Measurements from ENCODE around the gene HUNK.
"Not testable (repeated sequence)": the region's sequence is repeated elsewhere in the genome, so short reads cannot be mapped to it uniquely, and the experiment has no call there.

Gene HUNK

GRCh38 chr21:31871371-31871770, 1.4 kb upstream of the HUNK start:
- DNase-seq, result not testable (repeated sequence)

GRCh38 chr21:31872072-31872451, 758 bp upstream of the HUNK start:
- DNase-seq, result no peak

GRCh38 chr21:31873275-31873695, 465 bp downstream of the HUNK start:
- DNase-seq, result peak; percentile 64

- peak; percentile 85 for DNase-seq
Observed at GRCh38 chr21:31873696-31874599, 1.1 kb downstream of the HUNK start.

GRCh38 chr21:31874812-31875212, 2.0 kb downstream of the HUNK start:
- DNase-seq, result peak; percentile 48

GRCh38 chr21:31875496-31876015, 2.7 kb downstream of the HUNK start:
- DNase-seq, result no peak

GRCh38 chr21:31877463-31877957, 4.7 kb downstream of the HUNK start:
- DNase-seq, result no peak

- DNase-seq, result no peak
Observed at GRCh38 chr21:31878831-31879230, 6.0 kb downstream of the HUNK start.

GRCh38 chr21:31879241-31879650, 6.4 kb downstream of the HUNK start:
- no peak for DNase-seq

GRCh38 chr21:31879911-31880310, 7.1 kb downstream of the HUNK start:
- DNase-seq, result no peak

- DNase-seq, result no peak
Observed at GRCh38 chr21:31880816-31881215, 8.0 kb downstream of the HUNK start.

GRCh38 chr21:31882711-31883110, 9.9 kb downstream of the HUNK start:
- no peak for DNase-seq

GRCh38 chr21:31885146-31885545, 12.3 kb downstream of the HUNK start:
- no peak for DNase-seq

- DNase-seq, result peak; percentile 39
Observed at GRCh38 chr21:31886915-31887314, 14.1 kb downstream of the HUNK start.

- no peak for DNase-seq
Observed at GRCh38 chr21:31887391-31887841, 14.6 kb downstream of the HUNK start.

- DNase-seq, result no peak
Observed at GRCh38 chr21:31888936-31889371, 16.1 kb downstream of the HUNK start.

GRCh38 chr21:31889460-31889859, 16.6 kb downstream of the HUNK start:
- DNase-seq, result no peak

GRCh38 chr21:31892686-31893085, 19.9 kb downstream of the HUNK start:
- DNase-seq, result no peak

GRCh38 chr21:31893851-31894415, 21.1 kb downstream of the HUNK start:
- DNase-seq, result no peak

- no peak for DNase-seq
Observed at GRCh38 chr21:31894457-31894856, 21.6 kb downstream of the HUNK start.

- no peak for DNase-seq
Observed at GRCh38 chr21:31895077-31895835, 22.4 kb downstream of the HUNK start.

GRCh38 chr21:31896019-31896418, 23.2 kb downstream of the HUNK start:
- DNase-seq, result no peak

- peak; percentile 27 for DNase-seq
Observed at GRCh38 chr21:31897311-31897710, 24.5 kb downstream of the HUNK start.
